ENCODE data around the gene UBE2L5.

UBE2L5 gene

DNA sequence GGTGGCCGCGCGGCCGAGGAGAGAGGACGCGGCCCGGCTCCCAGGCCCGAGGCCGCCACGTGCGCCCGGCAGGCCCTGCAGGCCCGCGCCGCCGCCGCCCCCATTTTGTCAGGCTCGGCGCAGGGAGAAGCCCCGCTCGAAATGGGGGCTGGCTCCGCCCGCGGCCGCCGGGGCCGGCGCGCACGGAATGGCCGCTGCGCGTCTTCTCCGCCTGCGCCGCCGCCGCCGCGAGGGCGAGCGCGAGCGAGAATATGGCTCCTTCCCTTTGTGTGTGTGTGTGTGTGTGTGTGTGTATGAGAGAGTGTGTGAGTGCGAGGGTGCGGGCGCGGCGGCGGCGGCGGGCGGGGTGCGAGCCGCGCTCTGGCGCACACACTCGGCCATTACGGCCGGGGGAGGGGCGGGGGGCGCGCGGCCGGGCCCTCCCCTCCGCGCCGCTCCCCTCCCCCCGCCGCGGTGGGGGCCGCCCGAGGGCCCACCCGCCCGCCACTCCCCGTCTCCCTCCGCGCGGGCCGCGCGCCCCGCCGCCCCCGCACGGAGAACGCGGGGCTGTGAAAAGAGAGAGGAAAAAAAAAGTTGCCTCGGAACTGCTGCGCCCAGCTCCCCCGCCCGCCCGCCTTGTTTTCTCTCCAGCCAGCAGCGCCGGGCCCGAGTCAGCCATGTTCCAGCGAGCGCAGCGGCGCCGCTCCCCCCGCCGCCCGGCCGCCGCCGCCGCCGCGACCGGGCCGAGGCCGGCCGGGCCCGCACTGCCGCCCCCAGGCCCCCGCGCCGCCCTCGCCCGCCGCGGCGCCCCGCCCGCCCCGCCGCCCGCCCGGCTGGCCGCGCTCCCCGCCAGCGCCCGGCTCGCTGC lies 42.4 kb downstream of the UBE2L5 start (continued):
- TF ChIP-seq ZNF76 (tag by site-specific recombination; IDR thresholded peaks at IDR 0.05; ENCODE audit: borderline replicate concordance, low read depth) (no peak), ZNF610 (tag by site-specific recombination; IDR thresholded peaks at IDR 0.05; ENCODE audit: borderline replicate concordance) (no peak), ZNF138 (tag by site-specific recombination; IDR thresholded peaks at IDR 0.05; ENCODE audit: borderline replicate concordance) (no peak), ZNF624 (tag by site-specific recombination; IDR thresholded peaks at IDR 0.05) (no peak), SALL2 (tag by site-specific recombination; IDR thresholded peaks at IDR 0.05; ENCODE audit: borderline replicate concordance) (no peak), HOXC10 (CRISPR knock-in tag; IDR thresholded peaks at IDR 0.05) (no peak), GLI2 (tag by site-specific recombination; IDR thresholded peaks at IDR 0.05; ENCODE audit: borderline replicate concordance, low read depth) (no peak), GLI4 (tag by site-specific recombination; IDR thresholded peaks at IDR 0.05) (no peak), ZNF133 (tag by site-specific recombination; IDR thresholded peaks at IDR 0.05) (no peak), ZBTB20 (tag by site-specific recombination; IDR thresholded peaks at IDR 0.05) (no peak), ZNF629 (tag by site-specific recombination; IDR thresholded peaks at IDR 0.05) (no peak), ZNF184 (tag by site-specific recombination; IDR thresholded peaks at IDR 0.05) (no peak), ZNF585B (tag by site-specific recombination; IDR thresholded peaks at IDR 0.05) (no peak), KLF7 (tag by site-specific recombination; IDR thresholded peaks at IDR 0.05; ENCODE audit: borderline replicate concordance) (no peak), ZFP37 (tag by site-specific recombination; IDR thresholded peaks at IDR 0.05) (no peak), ZNF214 (tag by site-specific recombination; IDR thresholded peaks at IDR 0.05; ENCODE audit: borderline replicate concordance) (no peak), ZNF560 (tag by site-specific recombination; IDR thresholded peaks at IDR 0.05; ENCODE audit: borderline replicate concordance) (no peak), ZNF670 (tag by site-specific recombination; IDR thresholded peaks at IDR 0.05; ENCODE audit: low read depth) (no peak), ZNF513 (tag by site-specific recombination; IDR thresholded peaks at IDR 0.05) (no peak), ZNF335 (tag by site-specific recombination; conservative IDR thresholded peaks at IDR 0.05) (0 out of 2 replicates have a peak, but pooled peaks have one; percentile 37), ZNF140 (tag by site-specific recombination; IDR thresholded peaks at IDR 0.05) (no peak), ZNF600 (tag by site-specific recombination; IDR thresholded peaks at IDR 0.05) (no peak)
- TF ChIP-seq, protein P1, sequence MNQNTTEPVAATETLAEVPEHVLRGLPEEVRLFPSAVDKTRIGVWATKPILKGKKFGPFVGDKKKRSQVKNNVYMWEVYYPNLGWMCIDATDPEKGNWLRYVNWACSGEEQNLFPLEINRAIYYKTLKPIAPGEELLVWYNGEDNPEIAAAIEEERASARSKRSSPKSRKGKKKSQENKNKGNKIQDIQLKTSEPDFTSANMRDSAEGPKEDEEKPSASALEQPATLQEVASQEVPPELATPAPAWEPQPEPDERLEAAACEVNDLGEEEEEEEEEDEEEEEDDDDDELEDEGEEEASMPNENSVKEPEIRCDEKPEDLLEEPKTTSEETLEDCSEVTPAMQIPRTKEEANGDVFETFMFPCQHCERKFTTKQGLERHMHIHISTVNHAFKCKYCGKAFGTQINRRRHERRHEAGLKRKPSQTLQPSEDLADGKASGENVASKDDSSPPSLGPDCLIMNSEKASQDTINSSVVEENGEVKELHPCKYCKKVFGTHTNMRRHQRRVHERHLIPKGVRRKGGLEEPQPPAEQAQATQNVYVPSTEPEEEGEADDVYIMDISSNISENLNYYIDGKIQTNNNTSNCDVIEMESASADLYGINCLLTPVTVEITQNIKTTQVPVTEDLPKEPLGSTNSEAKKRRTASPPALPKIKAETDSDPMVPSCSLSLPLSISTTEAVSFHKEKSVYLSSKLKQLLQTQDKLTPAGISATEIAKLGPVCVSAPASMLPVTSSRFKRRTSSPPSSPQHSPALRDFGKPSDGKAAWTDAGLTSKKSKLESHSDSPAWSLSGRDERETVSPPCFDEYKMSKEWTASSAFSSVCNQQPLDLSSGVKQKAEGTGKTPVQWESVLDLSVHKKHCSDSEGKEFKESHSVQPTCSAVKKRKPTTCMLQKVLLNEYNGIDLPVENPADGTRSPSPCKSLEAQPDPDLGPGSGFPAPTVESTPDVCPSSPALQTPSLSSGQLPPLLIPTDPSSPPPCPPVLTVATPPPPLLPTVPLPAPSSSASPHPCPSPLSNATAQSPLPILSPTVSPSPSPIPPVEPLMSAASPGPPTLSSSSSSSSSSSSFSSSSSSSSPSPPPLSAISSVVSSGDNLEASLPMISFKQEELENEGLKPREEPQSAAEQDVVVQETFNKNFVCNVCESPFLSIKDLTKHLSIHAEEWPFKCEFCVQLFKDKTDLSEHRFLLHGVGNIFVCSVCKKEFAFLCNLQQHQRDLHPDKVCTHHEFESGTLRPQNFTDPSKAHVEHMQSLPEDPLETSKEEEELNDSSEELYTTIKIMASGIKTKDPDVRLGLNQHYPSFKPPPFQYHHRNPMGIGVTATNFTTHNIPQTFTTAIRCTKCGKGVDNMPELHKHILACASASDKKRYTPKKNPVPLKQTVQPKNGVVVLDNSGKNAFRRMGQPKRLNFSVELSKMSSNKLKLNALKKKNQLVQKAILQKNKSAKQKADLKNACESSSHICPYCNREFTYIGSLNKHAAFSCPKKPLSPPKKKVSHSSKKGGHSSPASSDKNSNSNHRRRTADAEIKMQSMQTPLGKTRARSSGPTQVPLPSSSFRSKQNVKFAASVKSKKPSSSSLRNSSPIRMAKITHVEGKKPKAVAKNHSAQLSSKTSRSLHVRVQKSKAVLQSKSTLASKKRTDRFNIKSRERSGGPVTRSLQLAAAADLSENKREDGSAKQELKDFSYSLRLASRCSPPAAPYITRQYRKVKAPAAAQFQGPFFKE (tag by site-specific recombination; IDR thresholded peaks at IDR 0.05; ENCODE audit: borderline replicate concordance), result no peak
- TF ChIP-seq, protein P2, sequence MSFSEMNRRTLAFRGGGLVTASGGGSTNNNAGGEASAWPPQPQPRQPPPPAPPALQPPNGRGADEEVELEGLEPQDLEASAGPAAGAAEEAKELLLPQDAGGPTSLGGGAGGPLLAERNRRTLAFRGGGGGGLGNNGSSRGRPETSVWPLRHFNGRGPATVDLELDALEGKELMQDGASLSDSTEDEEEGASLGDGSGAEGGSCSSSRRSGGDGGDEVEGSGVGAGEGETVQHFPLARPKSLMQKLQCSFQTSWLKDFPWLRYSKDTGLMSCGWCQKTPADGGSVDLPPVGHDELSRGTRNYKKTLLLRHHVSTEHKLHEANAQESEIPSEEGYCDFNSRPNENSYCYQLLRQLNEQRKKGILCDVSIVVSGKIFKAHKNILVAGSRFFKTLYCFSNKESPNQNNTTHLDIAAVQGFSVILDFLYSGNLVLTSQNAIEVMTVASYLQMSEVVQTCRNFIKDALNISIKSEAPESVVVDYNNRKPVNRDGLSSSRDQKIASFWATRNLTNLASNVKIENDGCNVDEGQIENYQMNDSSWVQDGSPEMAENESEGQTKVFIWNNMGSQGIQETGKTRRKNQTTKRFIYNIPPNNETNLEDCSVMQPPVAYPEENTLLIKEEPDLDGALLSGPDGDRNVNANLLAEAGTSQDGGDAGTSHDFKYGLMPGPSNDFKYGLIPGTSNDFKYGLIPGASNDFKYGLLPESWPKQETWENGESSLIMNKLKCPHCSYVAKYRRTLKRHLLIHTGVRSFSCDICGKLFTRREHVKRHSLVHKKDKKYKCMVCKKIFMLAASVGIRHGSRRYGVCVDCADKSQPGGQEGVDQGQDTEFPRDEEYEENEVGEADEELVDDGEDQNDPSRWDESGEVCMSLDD (tag by site-specific recombination; IDR thresholded peaks at IDR 0.05), result no peak
- TF ChIP-seq, protein P3, sequence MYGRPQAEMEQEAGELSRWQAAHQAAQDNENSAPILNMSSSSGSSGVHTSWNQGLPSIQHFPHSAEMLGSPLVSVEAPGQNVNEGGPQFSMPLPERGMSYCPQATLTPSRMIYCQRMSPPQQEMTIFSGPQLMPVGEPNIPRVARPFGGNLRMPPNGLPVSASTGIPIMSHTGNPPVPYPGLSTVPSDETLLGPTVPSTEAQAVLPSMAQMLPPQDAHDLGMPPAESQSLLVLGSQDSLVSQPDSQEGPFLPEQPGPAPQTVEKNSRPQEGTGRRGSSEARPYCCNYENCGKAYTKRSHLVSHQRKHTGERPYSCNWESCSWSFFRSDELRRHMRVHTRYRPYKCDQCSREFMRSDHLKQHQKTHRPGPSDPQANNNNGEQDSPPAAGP (tag by site-specific recombination; IDR thresholded peaks at IDR 0.05), result no peak
- TF ChIP-seq, protein P4, sequence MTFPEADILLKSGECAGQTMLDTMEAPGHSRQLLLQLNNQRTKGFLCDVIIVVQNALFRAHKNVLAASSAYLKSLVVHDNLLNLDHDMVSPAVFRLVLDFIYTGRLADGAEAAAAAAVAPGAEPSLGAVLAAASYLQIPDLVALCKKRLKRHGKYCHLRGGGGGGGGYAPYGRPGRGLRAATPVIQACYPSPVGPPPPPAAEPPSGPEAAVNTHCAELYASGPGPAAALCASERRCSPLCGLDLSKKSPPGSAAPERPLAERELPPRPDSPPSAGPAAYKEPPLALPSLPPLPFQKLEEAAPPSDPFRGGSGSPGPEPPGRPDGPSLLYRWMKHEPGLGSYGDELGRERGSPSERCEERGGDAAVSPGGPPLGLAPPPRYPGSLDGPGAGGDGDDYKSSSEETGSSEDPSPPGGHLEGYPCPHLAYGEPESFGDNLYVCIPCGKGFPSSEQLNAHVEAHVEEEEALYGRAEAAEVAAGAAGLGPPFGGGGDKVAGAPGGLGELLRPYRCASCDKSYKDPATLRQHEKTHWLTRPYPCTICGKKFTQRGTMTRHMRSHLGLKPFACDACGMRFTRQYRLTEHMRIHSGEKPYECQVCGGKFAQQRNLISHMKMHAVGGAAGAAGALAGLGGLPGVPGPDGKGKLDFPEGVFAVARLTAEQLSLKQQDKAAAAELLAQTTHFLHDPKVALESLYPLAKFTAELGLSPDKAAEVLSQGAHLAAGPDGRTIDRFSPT (tag by site-specific recombination; IDR thresholded peaks at IDR 0.05), result no peak
